GM23338 (cell line): ENCODE measurements around the gene TANGO6.

ENCODE experiments used
- CREB1 ChIP-seq: fragments of 250-450 bp; sonication (Bioruptor Pico); IDR thresholded peaks from 2 replicates; pipeline ENCODE4 v1.5.0; 2020; ENCODE audit warnings: low read depth, mild to moderate bottlenecking, moderate library complexity
- CTCF ChIP-seq, 2 experiments: fragments of 200-600 bp in 1 of 2; sonication (generic) in 1 of 2; conservative IDR thresholded peaks; 2 replicates each; pipeline versions ENCODE4 v1.5.1 to v1.6.1; 2016 to 2017; ENCODE audit warnings: antibody characterized with exemption in 2 of 2, low read depth in 2 of 2, mild to moderate bottlenecking in 2 of 2, moderate library complexity in 1 of 2
- ETS1 ChIP-seq: IDR thresholded peaks from 2 replicates; pipeline ENCODE4 v1.6.1; 2016; ENCODE audit warnings: antibody characterized with exemption
- EZH2 ChIP-seq: fragments of 200-600 bp; sonication (generic); IDR thresholded peaks from one replicate; pipeline ENCODE4 v1.8.0; 2017; ENCODE audit warnings: antibody characterized with exemption, mild to moderate bottlenecking, low read depth; ENCODE audit not compliant: unreplicated experiment
- EZH2phosphoT487 ChIP-seq: fragments of 200-600 bp; sonication (generic); IDR thresholded peaks from one replicate; pipeline ENCODE4 v1.8.1; 2018; ENCODE audit warnings: antibody characterized with exemption; ENCODE audit not compliant: unreplicated experiment
- JUNB ChIP-seq: IDR thresholded peaks from one replicate; pipeline ENCODE4 v1.6.1; 2016; ENCODE audit warnings: antibody characterized with exemption; ENCODE audit not compliant: unreplicated experiment
- NANOG ChIP-seq: IDR thresholded peaks from 2 replicates; pipeline ENCODE4 v1.6.1; 2016; ENCODE audit warnings: antibody characterized with exemption, borderline replicate concordance
- POLR2AphosphoS5 ChIP-seq: IDR thresholded peaks from 2 replicates; pipeline ENCODE4 v1.6.1; 2016; ENCODE audit warnings: antibody characterized with exemption, low read depth
- REST ChIP-seq: IDR thresholded peaks from one replicate; pipeline ENCODE4 v1.6.1; 2018; ENCODE audit warnings: antibody characterized with exemption; ENCODE audit not compliant: unreplicated experiment
- STAT1 ChIP-seq: IDR thresholded peaks from one replicate; pipeline ENCODE4 v1.6.1; 2016; ENCODE audit warnings: antibody characterized with exemption; ENCODE audit not compliant: unreplicated experiment
- ZNF114 ChIP-seq: fragments of 250-450 bp; sonication (Bioruptor Pico); IDR thresholded peaks from 2 replicates; pipeline ENCODE4 v1.5.0; 2020; ENCODE audit warnings: mild to moderate bottlenecking, moderate library complexity
- ZNF331 ChIP-seq: fragments of 250-450 bp; sonication (Bioruptor Pico); IDR thresholded peaks from 2 replicates; pipeline ENCODE4 v1.5.0; 2020; ENCODE audit warnings: low read depth, mild to moderate bottlenecking, moderate library complexity
- ZNF462 ChIP-seq: fragments of 250-450 bp; sonication (Bioruptor Pico); IDR thresholded peaks from 2 replicates; pipeline ENCODE4 v1.5.0; 2020; ENCODE audit warnings: mild to moderate bottlenecking, moderate library complexity

GRCh38 chr16:69126221-69126620, 282.9 kb downstream of the TANGO6 start:
- no peak for TF ChIP-seq CTCF (conservative IDR thresholded peaks at IDR 0.05; ENCODE audit: low read depth in 2 of 2)
- TF ChIP-seq POLR2AphosphoS5: no peak
- no peak for TF ChIP-seq EZH2phosphoT487
- TF ChIP-seq REST: no peak
- no peak for TF ChIP-seq EZH2
- TF ChIP-seq CREB1 (CRISPR knock-in tag): no peak
- no peak for TF ChIP-seq ZNF331 (CRISPR knock-in tag)
- no peak for TF ChIP-seq STAT1
- no peak for TF ChIP-seq NANOG
- no peak for TF ChIP-seq ETS1
- TF ChIP-seq ZNF114: no peak
- TF ChIP-seq ZNF462: no peak
- no peak for TF ChIP-seq JUNB
